Muscle of leg (tissue), 11 donors: ENCODE results near the gene PRC1. TPM values are rescaled to one million over a fixed set of nuclear protein-coding genes. Genes with fewer than 3 reads are reported as not detected.

Experiments used
- DNase-seq: peaks from one replicate; pipeline ENCODE4 v3.0.0; 2013
- H3K27ac ChIP-seq: one replicate; pipeline ENCODE4 v1.5.1; 2013; ENCODE audit warnings: mild to moderate bottlenecking, low read length, control low read depth
- H3K27me3 ChIP-seq: one replicate; pipeline ENCODE4 v1.6.1; 2013; ENCODE audit warnings: low read length; ENCODE audit not compliant: control insufficient read depth, insufficient read depth
- H3K36me3 ChIP-seq: one replicate; pipeline ENCODE4 v1.6.1; 2013; ENCODE audit warnings: low read length; ENCODE audit not compliant: control insufficient read depth, insufficient read depth
- H3K4me1 ChIP-seq: one replicate; pipeline ENCODE4 v1.6.1; 2013; ENCODE audit warnings: low read length; ENCODE audit not compliant: control insufficient read depth, insufficient read depth
- H3K4me3 ChIP-seq: one replicate; pipeline ENCODE4 v1.5.1; 2013; ENCODE audit warnings: low read length, control low read depth
- H3K9me3 ChIP-seq: replicated peaks from 2 replicates; pipeline ENCODE4 v1.6.1; 2013; ENCODE audit warnings: low read depth, low read length; ENCODE audit not compliant: control insufficient read depth
- WGBS: methylation state at CpG from one replicate; pipeline ENCODE4 v1.1.5; 2013; ENCODE audit warnings: missing lambda C conversion rate; ENCODE audit not compliant: insufficient coverage; 5-methylcytosine and 5-hydroxymethylcytosine counted together
- polyA plus RNA-seq, 8 donors: library from polyadenylated mRNA; unstranded; fragments of 120-200 nt; gene quantifications; one replicate each; pipeline versions ENCODE4 v1.2.1 to v1.2.3, GENCODE V29; 2013; ENCODE audit warnings: inconsistent platforms in 1 of 8, low replicate concordance in 1 of 8; ENCODE audit not compliant: insufficient read length in 8 of 8, insufficient read depth in 1 of 8
- total RNA-seq: library from RNA; stranded (reverse); fragments of 120-200 nt; gene quantifications from one replicate; pipeline ENCODE4 v1.2.4, GENCODE V29; 2013

Gene PRC1
- total and polyA plus RNA-seq, 9 donors: 38.3 to 68.2 (median 49.9) TPM

- DNase-seq: no peak
- no peaks in the 10 kb centered on the region for H3K4me1 ChIP-seq
- peaks cover 65% of the 10 kb centered on the region for H3K36me3 ChIP-seq
- WGBS: no CpG with 5 or more reads among the region's 5 CpGs
- H3K27ac ChIP-seq: no peak overlapping the region
- no peaks in the 10 kb centered on the region for H3K27me3 ChIP-seq
- no peak overlapping the region for H3K4me3 ChIP-seq
- H3K9me3 ChIP-seq: no peaks in the 10 kb centered on the region
Observed at GRCh38 chr15:90972133-90972532, 22.2 kb downstream of the PRC1 start.

- 91% methylated on average over 5 of the region's 7 CpGs for WGBS
- no peaks in the 10 kb centered on the region for H3K4me1 ChIP-seq
- no peak for DNase-seq
- no peaks in the 10 kb centered on the region for H3K27me3 ChIP-seq
- H3K9me3 ChIP-seq: no peaks in the 10 kb centered on the region
- peaks cover 72% of the 10 kb centered on the region for H3K36me3 ChIP-seq
- no peak overlapping the region for H3K27ac ChIP-seq
- no peak overlapping the region for H3K4me3 ChIP-seq
Observed at GRCh38 chr15:90970274-90970673, 24.1 kb downstream of the PRC1 start.

DNA sequence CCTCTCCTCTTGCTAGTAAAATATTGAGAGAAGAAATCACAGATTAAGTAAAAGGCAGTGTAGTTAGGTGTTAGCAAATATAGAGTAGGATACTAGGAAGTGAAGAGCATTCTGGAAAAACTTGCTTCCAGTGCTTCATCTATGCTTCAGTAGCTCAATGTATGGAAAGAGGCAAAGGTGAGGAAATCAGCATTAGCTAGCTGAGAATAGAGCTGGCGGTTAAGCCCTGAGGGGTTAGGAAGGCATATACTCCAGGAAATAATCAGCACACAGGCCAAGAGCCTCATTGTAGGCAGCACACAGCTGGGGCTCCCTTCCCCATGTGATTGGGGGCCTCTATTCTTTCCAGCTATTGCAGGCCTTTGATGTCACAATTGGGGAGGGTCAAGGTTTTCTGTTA lies 25.9 kb downstream of the PRC1 start:
- DNase-seq: no peak
- H3K36me3 ChIP-seq: peaks cover 68% of the 10 kb centered on the region
- no peak overlapping the region for H3K27ac ChIP-seq
- H3K4me1 ChIP-seq: no peaks in the 10 kb centered on the region
- no CpG with 5 or more reads among the region's 1 CpG for WGBS
- no peaks in the 10 kb centered on the region for H3K27me3 ChIP-seq
- H3K9me3 ChIP-seq: no peaks in the 10 kb centered on the region
- no peak overlapping the region for H3K4me3 ChIP-seq

DNA sequence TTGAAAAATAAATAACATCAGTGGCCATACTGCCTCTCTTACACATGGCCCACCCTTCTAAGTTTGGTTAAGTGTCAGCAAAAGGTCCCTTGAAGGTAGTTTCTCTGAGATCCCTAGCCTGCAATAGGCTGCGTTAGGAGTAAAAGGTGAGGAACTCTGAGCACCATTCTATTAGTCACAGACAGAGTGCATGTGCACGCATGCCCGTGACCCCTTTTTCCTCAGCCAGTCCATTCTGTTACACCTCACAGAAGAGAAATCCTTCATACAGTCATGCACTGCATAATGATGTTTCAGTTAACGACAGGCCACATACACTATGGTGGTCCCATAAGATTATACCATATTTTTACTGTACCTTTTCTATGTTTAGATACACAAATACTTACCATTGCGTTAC lies 27.1 kb downstream of the PRC1 start:
- Histone ChIP-seq H3K27ac (no peak overlapping the region), H3K27me3 (no peaks in the 10 kb centered on the region), H3K4me3 (no peak overlapping the region), H3K9me3 (no peaks in the 10 kb centered on the region), H3K4me1 (no peaks in the 10 kb centered on the region), H3K36me3 (peaks cover 65% of the 10 kb centered on the region)
- WGBS: 75% methylated on average over 2 of the region's 5 CpGs
- no peak for DNase-seq

DNA sequence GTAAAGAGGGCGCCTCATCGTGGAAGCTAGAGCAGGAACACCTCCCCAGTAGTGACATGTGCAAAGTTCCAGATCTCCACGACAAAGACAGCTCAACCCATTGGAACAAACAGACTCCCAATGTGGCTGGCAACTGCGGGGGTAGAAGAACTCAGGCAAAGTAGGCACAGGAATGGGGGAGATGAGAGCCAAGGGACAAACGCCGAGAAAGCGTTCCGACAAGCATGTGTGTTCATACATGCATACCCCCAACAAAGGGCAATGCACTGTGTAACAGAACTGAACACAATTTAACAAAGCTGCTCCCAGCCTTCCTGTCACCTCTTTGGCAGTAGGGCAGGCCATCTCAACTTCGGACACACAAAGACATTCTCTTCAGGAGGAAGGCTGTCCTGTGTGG lies 28.1 kb downstream of the PRC1 start:
- no peak overlapping the region for H3K4me3 ChIP-seq
- no peak for DNase-seq
- H3K36me3 ChIP-seq: peaks cover 72% of the 10 kb centered on the region
- H3K4me1 ChIP-seq: peaks cover 2% of the 10 kb centered on the region
- no peaks in the 10 kb centered on the region for H3K9me3 ChIP-seq
- WGBS: 95% methylated on average over 4 of the region's 9 CpGs
- no peak overlapping the region for H3K27ac ChIP-seq
- H3K27me3 ChIP-seq: no peaks in the 10 kb centered on the region

DNA sequence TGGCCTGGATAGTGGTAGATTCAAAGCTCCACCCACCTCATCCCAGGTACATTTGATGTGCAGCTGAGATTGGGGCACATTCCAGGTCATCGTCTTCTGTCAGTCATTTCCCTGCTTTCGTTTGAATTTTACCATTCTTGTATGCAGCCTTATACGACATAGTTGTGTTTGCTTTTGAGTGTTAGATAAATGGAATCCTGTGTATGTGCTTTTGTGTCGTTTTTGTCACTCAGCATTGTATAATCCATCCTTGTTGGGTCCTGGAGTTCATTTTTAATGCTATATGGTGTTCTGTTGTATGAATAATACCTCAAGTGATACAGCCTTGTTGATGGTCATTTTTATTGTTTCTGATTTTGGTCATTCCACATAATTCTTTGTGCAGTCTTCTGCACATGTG lies 32.3 kb downstream of the PRC1 start:
- no peaks in the 10 kb centered on the region for H3K9me3 ChIP-seq
- no peak overlapping the region for H3K27ac ChIP-seq
- no peak for DNase-seq
- no peak overlapping the region for H3K4me3 ChIP-seq
- H3K27me3 ChIP-seq: no peaks in the 10 kb centered on the region
- peaks cover 49% of the 10 kb centered on the region for H3K36me3 ChIP-seq
- no CpG with 5 or more reads among the region's 4 CpGs for WGBS
- H3K4me1 ChIP-seq: peaks cover 42% of the 10 kb centered on the region

- H3K27ac ChIP-seq: peak overlapping the region; percentile 82
- H3K9me3 ChIP-seq: no peaks in the 10 kb centered on the region
- peaks cover 51% of the 10 kb centered on the region for H3K4me1 ChIP-seq
- no peak overlapping the region for H3K4me3 ChIP-seq
- 71% methylated on average over 16 of the region's 20 CpGs for WGBS
- H3K27me3 ChIP-seq: no peaks in the 10 kb centered on the region
- peak; percentile 41 for DNase-seq
- peaks cover 38% of the 10 kb centered on the region for H3K36me3 ChIP-seq
Observed at GRCh38 chr15:90960298-90961091, 33.8 kb downstream of the PRC1 start.

DNA sequence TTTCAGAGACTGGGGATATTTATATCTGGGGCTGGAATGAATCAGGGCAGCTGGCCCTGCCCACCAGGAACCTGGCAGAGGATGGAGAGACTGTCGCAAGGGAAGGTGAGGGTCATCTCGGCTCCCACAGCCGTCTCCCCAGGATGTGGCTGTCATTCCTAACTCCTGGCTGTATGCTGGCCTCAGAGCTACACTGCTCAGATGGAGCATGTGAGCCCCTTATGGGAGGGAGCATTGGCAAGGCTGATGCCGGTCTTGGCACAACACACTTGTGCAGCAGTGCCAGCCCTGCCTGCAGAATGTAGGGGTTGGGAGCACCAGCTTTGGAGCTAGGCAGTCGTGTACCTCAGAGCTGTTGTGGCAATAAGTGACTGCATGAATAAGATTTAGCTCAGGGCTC lies 34.4 kb downstream of the PRC1 start:
- Histone ChIP-seq H3K4me3 (no peak overlapping the region), H3K36me3 (peaks cover 35% of the 10 kb centered on the region), H3K27me3 (no peaks in the 10 kb centered on the region), H3K9me3 (no peaks in the 10 kb centered on the region), H3K27ac (peak overlapping the region; percentile 82), H3K4me1 (peaks cover 55% of the 10 kb centered on the region)
- WGBS: 59% methylated on average over 4 of the region's 5 CpGs
- DNase-seq: peak; percentile 86

DNA sequence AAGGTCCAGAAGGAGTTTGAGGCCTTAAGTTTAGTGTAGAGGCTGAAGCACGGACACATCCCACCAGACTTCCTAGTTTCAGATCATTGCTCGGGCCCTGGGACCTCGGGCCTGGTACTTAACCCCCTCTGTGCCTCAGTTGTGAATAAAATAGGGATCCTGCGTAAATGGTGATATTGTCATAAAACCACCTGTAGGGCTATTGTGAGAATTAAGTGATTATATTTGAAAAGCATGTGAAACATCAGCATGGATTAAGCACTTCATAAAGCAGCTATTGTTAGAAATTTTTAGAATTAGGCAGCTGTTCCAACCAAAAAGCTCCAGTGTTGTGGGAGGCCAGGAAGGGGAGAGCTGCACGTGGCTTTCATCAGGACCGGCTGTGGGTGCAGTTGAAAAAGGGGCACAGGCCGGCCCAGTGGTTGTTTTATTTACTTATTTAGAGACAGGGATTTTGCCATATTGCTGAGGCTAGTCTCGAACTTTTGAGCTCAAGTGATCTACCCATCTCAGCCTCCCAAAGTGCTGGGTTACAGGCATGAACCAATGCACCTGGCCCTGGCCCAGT lies 35.2 kb downstream of the PRC1 start:
- WGBS: 51% methylated on average over 3 of the region's 8 CpGs
- Histone ChIP-seq H3K4me1 (peaks cover 59% of the 10 kb centered on the region), H3K36me3 (peaks cover 35% of the 10 kb centered on the region), H3K27me3 (no peaks in the 10 kb centered on the region), H3K4me3 (no peak overlapping the region), H3K27ac (peak overlapping the region; percentile 82), H3K9me3 (no peaks in the 10 kb centered on the region)
- no peak for DNase-seq

- no peak for DNase-seq
- WGBS: 61% methylated on average over 3 of the region's 6 CpGs
- peaks cover 39% of the 10 kb centered on the region for H3K36me3 ChIP-seq
- peaks cover 59% of the 10 kb centered on the region for H3K4me1 ChIP-seq
- H3K27me3 ChIP-seq: no peaks in the 10 kb centered on the region
- H3K27ac ChIP-seq: peak overlapping the region; percentile 49
- H3K9me3 ChIP-seq: no peaks in the 10 kb centered on the region
- H3K4me3 ChIP-seq: no peak overlapping the region
Observed at GRCh38 chr15:90957791-90958190, 36.5 kb downstream of the PRC1 start.
